ENCODE results near the gene KBTBD12. TPM values are rescaled to one million over a fixed set of nuclear protein-coding genes. Genes with fewer than 3 reads are reported as not detected.
"Not testable (repeated sequence)": the region's sequence is repeated elsewhere in the genome, so short reads cannot be mapped to it uniquely, and the experiment has no call there.

KBTBD12 gene
- total and polyA plus RNA-seq, 9 donors, result 7.9 to 18.2 (median 13.9) TPM

- 66% methylated on average over 7 of the region's 9 CpGs for WGBS (ENCODE audit: insufficient coverage)
Observed at GRCh38 chr3:127886231-127886955, 28.6 kb upstream of the KBTBD12 start.

DNA sequence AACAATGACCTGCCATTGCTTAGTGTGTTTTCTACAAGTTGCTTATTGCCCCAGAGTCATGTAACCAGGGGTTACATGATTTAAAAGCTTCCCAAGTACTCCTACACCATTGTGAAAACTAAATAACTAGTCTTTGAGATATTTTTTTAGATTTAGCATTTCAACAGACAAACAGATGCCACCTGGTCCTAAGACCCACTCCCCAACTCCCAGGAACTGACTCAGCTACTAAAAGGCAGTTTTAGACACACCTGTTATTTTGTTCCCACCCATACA, 28.1 kb upstream of the KBTBD12 start:
- Histone ChIP-seq H3K27ac (ENCODE audit: low read length) (no peak overlapping the region), H3K4me3 (ENCODE audit: low read length) (no peak overlapping the region)

More at GRCh38 chr3:127886231-127886955, 28.6 kb upstream of the KBTBD12 start:
- Histone ChIP-seq H3K27me3 (ENCODE audit: control insufficient read depth, insufficient read depth, low read length) (peaks cover 2% of the 10 kb centered on the region), H3K4me3 (ENCODE audit: low read length) (no peak overlapping the region), H3K9me3 (replicated peaks; ENCODE audit: control insufficient read depth, low read depth, low read length) (peaks cover 6% of the 10 kb centered on the region), H3K27ac (ENCODE audit: low read length) (no peak overlapping the region), H3K36me3 (ENCODE audit: control insufficient read depth, insufficient read depth, low read length) (no peaks in the 10 kb centered on the region), H3K4me1 (ENCODE audit: control insufficient read depth, insufficient read depth, low read length) (peaks cover 2% of the 10 kb centered on the region)
- DNase-seq, result no peak

DNA sequence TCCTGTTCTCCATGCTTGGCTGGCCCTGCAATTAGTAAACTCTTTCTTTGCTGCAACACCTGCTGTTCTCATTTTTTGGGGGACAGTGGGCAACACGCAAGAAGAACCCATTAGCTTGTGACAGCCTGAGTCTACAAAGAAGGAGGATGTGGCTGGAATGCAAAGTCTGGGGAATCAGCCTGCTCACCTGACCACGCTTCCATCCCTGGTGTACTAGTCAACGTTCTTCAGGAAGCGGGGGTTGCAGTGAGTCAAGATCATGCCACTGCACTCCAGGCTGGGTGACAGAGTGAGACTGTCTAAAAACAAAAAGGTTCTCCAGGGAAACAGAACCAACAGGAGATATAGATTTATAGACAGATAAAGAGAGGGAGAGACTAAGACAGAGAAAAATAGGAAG, 27.7 kb upstream of the KBTBD12 start:
- Histone ChIP-seq H3K36me3 (ENCODE audit: control insufficient read depth, insufficient read depth, low read length) (no peaks in the 10 kb centered on the region), H3K4me3 (ENCODE audit: low read length) (no peak overlapping the region), H3K27ac (ENCODE audit: low read length) (no peak overlapping the region), H3K27me3 (ENCODE audit: control insufficient read depth, insufficient read depth, low read length) (peaks cover 2% of the 10 kb centered on the region), H3K4me1 (ENCODE audit: control insufficient read depth, insufficient read depth, low read length) (peaks cover 2% of the 10 kb centered on the region), H3K9me3 (replicated peaks; ENCODE audit: control insufficient read depth, low read depth, low read length) (peaks cover 9% of the 10 kb centered on the region)
- 57% methylated on average over 3 of the region's 4 CpGs for WGBS (ENCODE audit: insufficient coverage)
- DNase-seq, result no peak

More for the DNA sequence above, 28.1 kb upstream of the KBTBD12 start:
- H3K4me1 ChIP-seq (ENCODE audit: control insufficient read depth, insufficient read depth, low read length), result peaks cover 2% of the 10 kb centered on the region
- no peak for DNase-seq
- peaks cover 9% of the 10 kb centered on the region for H3K9me3 ChIP-seq (replicated peaks; ENCODE audit: control insufficient read depth, low read depth, low read length)
- peaks cover 2% of the 10 kb centered on the region for H3K27me3 ChIP-seq (ENCODE audit: control insufficient read depth, insufficient read depth, low read length)
- H3K36me3 ChIP-seq (ENCODE audit: control insufficient read depth, insufficient read depth, low read length), result no peaks in the 10 kb centered on the region

- H3K4me1 ChIP-seq (ENCODE audit: control insufficient read depth, insufficient read depth, low read length), result peaks cover 2% of the 10 kb centered on the region
- no peak overlapping the region for H3K4me3 ChIP-seq (ENCODE audit: low read length)
- H3K36me3 ChIP-seq (ENCODE audit: control insufficient read depth, insufficient read depth, low read length), result no peaks in the 10 kb centered on the region
- peaks cover 2% of the 10 kb centered on the region for H3K27me3 ChIP-seq (ENCODE audit: control insufficient read depth, insufficient read depth, low read length)
- peaks cover 9% of the 10 kb centered on the region for H3K9me3 ChIP-seq (replicated peaks; ENCODE audit: control insufficient read depth, low read depth, low read length)
- DNase-seq, result no peak
- no peak overlapping the region for H3K27ac ChIP-seq (ENCODE audit: low read length)
- 91% methylated on average over 3 of the region's 4 CpGs for WGBS (ENCODE audit: insufficient coverage)
Observed at GRCh38 chr3:127888156-127888555, 26.9 kb upstream of the KBTBD12 start.

- WGBS (ENCODE audit: insufficient coverage), result 64% methylated on average over 5 of the region's 8 CpGs
- peaks cover 9% of the 10 kb centered on the region for H3K9me3 ChIP-seq (replicated peaks; ENCODE audit: control insufficient read depth, low read depth, low read length)
- no peaks in the 10 kb centered on the region for H3K36me3 ChIP-seq (ENCODE audit: control insufficient read depth, insufficient read depth, low read length)
- DNase-seq, result no peak
- no peak overlapping the region for H3K4me3 ChIP-seq (ENCODE audit: low read length)
- H3K27ac ChIP-seq (ENCODE audit: low read length), result no peak overlapping the region
- peaks cover 2% of the 10 kb centered on the region for H3K27me3 ChIP-seq (ENCODE audit: control insufficient read depth, insufficient read depth, low read length)
- peaks cover 2% of the 10 kb centered on the region for H3K4me1 ChIP-seq (ENCODE audit: control insufficient read depth, insufficient read depth, low read length)
Observed at GRCh38 chr3:127888564-127889107, 26.4 kb upstream of the KBTBD12 start.

DNA sequence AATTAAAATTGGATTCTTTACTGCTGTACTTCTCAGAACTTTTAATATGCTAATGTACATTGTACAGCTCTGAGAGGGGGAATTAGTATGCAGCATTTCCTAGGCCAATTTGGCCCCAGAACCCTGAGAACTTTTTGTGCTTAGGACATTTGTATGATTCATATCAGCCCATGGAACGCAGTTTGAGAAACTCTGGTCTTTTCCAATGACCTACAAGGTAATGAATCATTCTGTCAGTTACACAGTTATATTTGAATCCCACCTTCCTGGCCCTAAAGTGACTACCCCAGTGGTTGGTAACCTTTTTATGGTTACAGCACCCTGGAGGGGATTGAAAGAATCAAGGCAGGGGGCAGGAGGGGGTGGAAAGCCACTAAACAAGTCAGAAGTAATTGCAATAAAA, 25.6 kb upstream of the KBTBD12 start:
- no CpG with 5 or more reads among the region's 1 CpG for WGBS (ENCODE audit: insufficient coverage)
- no peaks in the 10 kb centered on the region for H3K36me3 ChIP-seq (ENCODE audit: control insufficient read depth, insufficient read depth, low read length)
- no peak overlapping the region for H3K4me3 ChIP-seq (ENCODE audit: low read length)
- peak; percentile 42 for DNase-seq
- H3K4me1 ChIP-seq (ENCODE audit: control insufficient read depth, insufficient read depth, low read length), result no peaks in the 10 kb centered on the region
- H3K27me3 ChIP-seq (ENCODE audit: control insufficient read depth, insufficient read depth, low read length), result peaks cover 2% of the 10 kb centered on the region
- no peak overlapping the region for H3K27ac ChIP-seq (ENCODE audit: low read length)
- H3K9me3 ChIP-seq (replicated peaks; ENCODE audit: control insufficient read depth, low read depth, low read length), result peaks cover 9% of the 10 kb centered on the region

- no peaks in the 10 kb centered on the region for H3K36me3 ChIP-seq (ENCODE audit: control insufficient read depth, insufficient read depth, low read length)
- no peak for DNase-seq
- WGBS (ENCODE audit: insufficient coverage), result no CpG with 5 or more reads among the region's 3 CpGs
- H3K4me1 ChIP-seq (ENCODE audit: control insufficient read depth, insufficient read depth, low read length), result no peaks in the 10 kb centered on the region
- H3K9me3 ChIP-seq (replicated peaks; ENCODE audit: control insufficient read depth, low read depth, low read length), result peaks cover 9% of the 10 kb centered on the region
- H3K27ac ChIP-seq (ENCODE audit: low read length), result no peak overlapping the region
- peaks cover 2% of the 10 kb centered on the region for H3K27me3 ChIP-seq (ENCODE audit: control insufficient read depth, insufficient read depth, low read length)
- H3K4me3 ChIP-seq (ENCODE audit: low read length), result no peak overlapping the region
Observed at GRCh38 chr3:127889976-127890650, 24.9 kb upstream of the KBTBD12 start.

GRCh38 chr3:127890651-127891290, 24.3 kb upstream of the KBTBD12 start:
- not testable (repeated sequence) for H3K27ac ChIP-seq (ENCODE audit: low read length); H3K4me1 ChIP-seq (ENCODE audit: control insufficient read depth, insufficient read depth, low read length); H3K9me3 ChIP-seq (replicated peaks; ENCODE audit: control insufficient read depth, low read depth, low read length); H3K4me3 ChIP-seq (ENCODE audit: low read length); DNase-seq; H3K36me3 ChIP-seq (ENCODE audit: control insufficient read depth, insufficient read depth, low read length); H3K27me3 ChIP-seq (ENCODE audit: control insufficient read depth, insufficient read depth, low read length)
- 96% methylated on average over 4 of the region's 9 CpGs for WGBS (ENCODE audit: insufficient coverage)

DNA sequence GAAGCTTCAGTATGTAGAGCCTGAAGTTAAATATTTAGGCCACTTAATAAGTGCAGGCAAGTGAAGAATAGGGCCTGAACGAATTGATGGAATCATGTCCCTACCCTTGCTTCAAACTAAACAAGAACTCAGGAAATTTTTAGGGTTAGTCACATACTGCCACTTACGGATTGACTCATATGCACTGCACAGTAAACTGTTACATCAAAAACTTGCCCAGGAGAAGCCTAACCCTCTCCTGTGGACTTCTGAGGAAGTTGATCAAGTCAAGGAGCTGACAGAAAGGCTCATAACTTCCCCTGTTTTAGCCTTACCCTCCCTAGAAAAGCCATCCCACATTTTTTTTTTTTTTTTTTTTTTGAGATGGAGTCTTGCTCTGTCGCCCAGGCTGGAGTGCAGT, 20.6 kb upstream of the KBTBD12 start:
- Histone ChIP-seq H3K27ac (ENCODE audit: low read length) (no peak overlapping the region), H3K4me1 (ENCODE audit: control insufficient read depth, insufficient read depth, low read length) (no peaks in the 10 kb centered on the region), H3K4me3 (ENCODE audit: low read length) (no peak overlapping the region), H3K36me3 (ENCODE audit: control insufficient read depth, insufficient read depth, low read length) (no peaks in the 10 kb centered on the region), H3K9me3 (replicated peaks; ENCODE audit: control insufficient read depth, low read depth, low read length) (peaks cover 9% of the 10 kb centered on the region), H3K27me3 (ENCODE audit: control insufficient read depth, insufficient read depth, low read length) (no peaks in the 10 kb centered on the region)
- 93% methylated on average over 2 of the region's 3 CpGs for WGBS (ENCODE audit: insufficient coverage)
- DNase-seq, result no peak

- no peaks in the 10 kb centered on the region for H3K4me1 ChIP-seq (ENCODE audit: control insufficient read depth, insufficient read depth, low read length)
- DNase-seq, result no peak
- WGBS (ENCODE audit: insufficient coverage), result 74% methylated on average over 5 of the region's 6 CpGs
- H3K4me3 ChIP-seq (ENCODE audit: low read length), result no peak overlapping the region
- H3K27ac ChIP-seq (ENCODE audit: low read length), result no peak overlapping the region
- H3K27me3 ChIP-seq (ENCODE audit: control insufficient read depth, insufficient read depth, low read length), result peaks cover 2% of the 10 kb centered on the region
- no peaks in the 10 kb centered on the region for H3K9me3 ChIP-seq (replicated peaks; ENCODE audit: control insufficient read depth, low read depth, low read length)
- no peaks in the 10 kb centered on the region for H3K36me3 ChIP-seq (ENCODE audit: control insufficient read depth, insufficient read depth, low read length)
Observed at GRCh38 chr3:127899200-127899599, 15.8 kb upstream of the KBTBD12 start.

Data from muscle of leg (tissue), 11 donors.